Spleen (tissue), 11 donors: Measurements from ENCODE around the gene PARP6. TPM values are rescaled to one million over a fixed set of nuclear protein-coding genes. Genes with fewer than 3 reads are reported as not detected.

Experiments used
- DNase-seq: peaks from one replicate; pipeline ENCODE4 v3.0.0-alpha.2; 2020
- H3K27ac ChIP-seq, 8 donors: fragments of 200-600 bp; sonication (generic) in 7 of 8; 1 replicate in 4 of 8; 2 replicates in 4 of 8; pipeline versions ENCODE4 v1.5.0 to v1.8.0; 2016 to 2021; ENCODE audit warnings: inconsistent platforms in 4 of 8, mild to moderate bottlenecking in 4 of 8, moderate library complexity in 1 of 8
- H3K27me3 ChIP-seq, 7 donors: fragments of 200-600 bp; sonication (generic) in 6 of 7; replicated peaks in 1 of 7; 1 replicate in 4 of 7; 2 replicates in 3 of 7; pipeline versions ENCODE4 v1.5.0 to v1.8.0; 2016 to 2021; ENCODE audit warnings: inconsistent platforms in 3 of 7, mild to moderate bottlenecking in 1 of 7
- H3K36me3 ChIP-seq, 6 donors: fragments of 200-600 bp; sonication (generic) in 5 of 6; 1 replicate in 4 of 6; 2 replicates in 2 of 6; pipeline versions ENCODE4 v1.5.0 to v1.8.0; 2016 to 2021; ENCODE audit warnings: inconsistent platforms in 2 of 6
- H3K4me1 ChIP-seq, 6 donors: fragments of 200-600 bp; sonication (generic) in 5 of 6; 1 replicate in 3 of 6; 2 replicates in 3 of 6; pipeline versions ENCODE4 v1.5.0 to v1.8.0; 2016 to 2021; ENCODE audit warnings: inconsistent platforms in 3 of 6
- H3K4me3 ChIP-seq, 8 donors: fragments of 200-600 bp; sonication (generic) in 7 of 8; 1 replicate in 4 of 8; 2 replicates in 4 of 8; pipeline versions ENCODE4 v1.5.0 to v1.8.0; 2016 to 2021; ENCODE audit warnings: inconsistent platforms in 4 of 8, mild to moderate bottlenecking in 4 of 8, moderate library complexity in 2 of 8
- H3K9me3 ChIP-seq, 8 donors: fragments of 200-600 bp; sonication (generic) in 7 of 8; 1 replicate in 4 of 8; 2 replicates in 4 of 8; pipeline versions ENCODE4 v1.5.0 to v1.8.0; 2016 to 2021; ENCODE audit warnings: inconsistent platforms in 4 of 8
- CTCF ChIP-seq, 11 experiments: fragments of 200-600 bp in 7 of 11; fragments of 450-650 bp in 4 of 11; sonication (generic) in 4 of 11; IDR thresholded peaks in 8 of 11; conservative IDR thresholded peaks in 3 of 11; 1 replicate in 7 of 11; 2 replicates in 4 of 11; pipeline versions ENCODE4 v1.4.0 to v1.8.0; 2016 to 2021; ENCODE audit warnings: antibody characterized with exemption in 11 of 11, inconsistent platforms in 4 of 11, mild to moderate bottlenecking in 1 of 11
- POLR2A ChIP-seq, 3 donors: fragments of 450-650 bp; IDR thresholded peaks; one replicate each; pipeline ENCODE4 v1.5.1; 2017; ENCODE audit warnings: antibody characterized with exemption in 3 of 3, mild to moderate bottlenecking in 1 of 3
- POLR2AphosphoS5 ChIP-seq, 3 donors: sonication (generic); formaldehyde crosslinking; IDR thresholded peaks; one replicate each; pipeline ENCODE4 v1.5.1; 2017; ENCODE audit warnings: antibody characterized with exemption in 3 of 3
- WGBS, 5 donors: extraction: QIAGEN DNeasy Blood & Tissue Kit in 3 of 5; methylation state at CpG; one replicate each; pipeline versions ENCODE4 v1.1.5 to v1.1.7; 2013 to 2018; 5-methylcytosine and 5-hydroxymethylcytosine counted together
- intact Hi-C: fragments of 100-400 bp; cut with DNase I; formaldehyde crosslinking; loops from one replicate; pipeline ENCODE4 v1.15.0; 2023; ENCODE audit warnings: low total_unique reads
- polyA plus RNA-seq, 3 donors: library from polyadenylated mRNA; stranded (reverse); fragments of 200-250 nt; gene quantifications; one replicate each; pipeline ENCODE4 v1.2.1, GENCODE V29; 2013
- total RNA-seq, 7 donors: library from RNA; depleted of rRNA in 3 of 7; stranded (reverse); fragments of >200 nt in 3 of 7; fragmentation: NEBNext Ultra II Directional in 4 of 7; extraction: Animal tissue kit (Norgen Biotek cat#: 25700) in 4 of 7; gene quantifications; one replicate each; pipeline versions ENCODE4 v1.1.0 to v1.2.1, GENCODE V29; 2016 to 2021
- donor health status: healthy with polysubstance abuse.
- donor health status: DM: no; HTN: no; CAD: no; lungs with moderate emphysema.
- donor health status: DM: no; HTN: no; CAD: no.
- donor health status: Bipolar disorder and iron deficiency.
- donor health status: healthy.
- donor health status: DM: no; HTN: no; CAD: no.
- donor health status: DM: yes; HTN: yes; CAD: no.

The PARP6 gene
- total and polyA plus RNA-seq, 10 donors = 43.9 to 99.5 (median 69.1) TPM

- no peak overlapping the region for H3K27ac ChIP-seq
- no peaks in the 10 kb centered on the region for H3K9me3 ChIP-seq
- no peak overlapping the region for H3K4me3 ChIP-seq
- intact Hi-C loops = no loop called here
- TF ChIP-seq POLR2A (IDR thresholded peaks at IDR 0.05) (no peak), POLR2AphosphoS5 (IDR thresholded peaks at IDR 0.05) (no peak), CTCF (IDR thresholded peaks at IDR 0.05 in 8 of 11, conservative IDR thresholded peaks at IDR 0.05 in 3 of 11) (no peak)
- no peak for DNase-seq
- WGBS, 5 donors = 90 to 95% (median 92%) methylated on average over 7 of the region's 7 CpGs
- H3K4me1 ChIP-seq = peaks cover 0 to 3% (median 0%) of the 10 kb centered on the region in 6 donors
- H3K27me3 ChIP-seq = no peaks in the 10 kb centered on the region
- peaks cover 0 to 15% (median 0%) of the 10 kb centered on the region in 6 donors for H3K36me3 ChIP-seq
Observed at GRCh38 chr15:72304596-72304995, 32.2 kb upstream of the PARP6 start.

- no peak for DNase-seq
- no peaks in the 10 kb centered on the region for H3K9me3 ChIP-seq
- TF ChIP-seq POLR2AphosphoS5 (IDR thresholded peaks at IDR 0.05) = no peak
- 58 to 86% (median 68%) methylated on average over 1 of the region's 1 CpG for WGBS, 5 donors
- no peak overlapping the region for H3K4me3 ChIP-seq
- no peak overlapping the region for H3K27ac ChIP-seq
- intact Hi-C loops = no loop called here
- H3K36me3 ChIP-seq = peaks cover 0 to 15% (median 0%) of the 10 kb centered on the region in 6 donors
- peaks cover 0 to 3% (median 0%) of the 10 kb centered on the region in 6 donors for H3K4me1 ChIP-seq
- H3K27me3 ChIP-seq = no peaks in the 10 kb centered on the region
Observed at GRCh38 chr15:72302955-72303354, 30.6 kb upstream of the PARP6 start.

- intact Hi-C loops = no loop called here
- WGBS, 5 donors = 86 to 96% (median 91%) methylated on average over 35 to 52 of the region's 52 CpGs
- H3K4me3 ChIP-seq = no peak overlapping the region
- no peak overlapping the region for H3K27ac ChIP-seq
- H3K27me3 ChIP-seq = no peaks in the 10 kb centered on the region
- TF ChIP-seq CTCF (IDR thresholded peaks at IDR 0.05 in 8 of 11, conservative IDR thresholded peaks at IDR 0.05 in 3 of 11) (no peak), POLR2A (IDR thresholded peaks at IDR 0.05) (no peak), POLR2AphosphoS5 (IDR thresholded peaks at IDR 0.05) (no peak)
- no peaks in the 10 kb centered on the region for H3K9me3 ChIP-seq
- no peaks in the 10 kb centered on the region for H3K4me1 ChIP-seq
- H3K36me3 ChIP-seq = no peaks in the 10 kb centered on the region
- no peak for DNase-seq
Observed at GRCh38 chr15:72289597-72290325, 17.4 kb upstream of the PARP6 start.

GRCh38 chr15:72288796-72289596 lies 16.6 kb upstream of the PARP6 start:
- H3K9me3 ChIP-seq = no peaks in the 10 kb centered on the region
- H3K4me3 ChIP-seq = no peak overlapping the region
- no peak for DNase-seq
- H3K4me1 ChIP-seq = no peaks in the 10 kb centered on the region
- H3K27ac ChIP-seq = no peak overlapping the region
- H3K36me3 ChIP-seq = no peaks in the 10 kb centered on the region
- WGBS, 5 donors = 93 to 96% (median 95%) methylated on average over 31 to 49 of the region's 49 CpGs
- intact Hi-C loops = no loop called here
- no peaks in the 10 kb centered on the region for H3K27me3 ChIP-seq
- no peak for TF ChIP-seq CTCF (IDR thresholded peaks at IDR 0.05 in 8 of 11, conservative IDR thresholded peaks at IDR 0.05 in 3 of 11)
- TF ChIP-seq POLR2AphosphoS5 (IDR thresholded peaks at IDR 0.05) = no peak
- TF ChIP-seq POLR2A (IDR thresholded peaks at IDR 0.05) = no peak
